SK-N-SH (cell line): ENCODE results near the gene TULP4. TPM values are rescaled to one million over a fixed set of nuclear protein-coding genes. Genes with fewer than 3 reads are reported as not detected.

Source experiments
- CTCF ChIA-PET: fragments of 300-600, 350-600 bp; formaldehyde crosslinking; extraction: SDS; loops from one replicate; lab custom pipeline; 2021; lab: Yijun Ruan, JAX
- POLR2A ChIA-PET: fragments of 350-600 bp; sonication (Branson Sonifier 250); formaldehyde crosslinking; extraction: SDS; loops from one replicate; lab custom pipeline; 2020; ENCODE audit warnings: antibody characterized with exemption, inconsistent platforms; lab: Yijun Ruan, JAX
- DNase-seq: peaks from one replicate; pipeline ENCODE4 v3.0.0; 2012
- H2AFZ ChIP-seq: fragments of 200-600 bp; sonication (generic); 2 replicates; pipeline ENCODE4 v1.8.1; 2016; ENCODE audit warnings: antibody characterized with exemption, mild to moderate bottlenecking, low read depth
- H3F3A ChIP-seq: fragments of 200-600 bp; sonication (generic); replicated peaks from 2 replicates; pipeline ENCODE3; 2016; ENCODE audit warnings: antibody characterized with exemption, mild to moderate bottlenecking; ENCODE audit not compliant: insufficient read depth
- H3K27ac ChIP-seq, 2 experiments: fragments of 200-500 bp in 1 of 2; fragments of 200-600 bp in 1 of 2; sonication (Bioruptor generic) in 1 of 2; sonication (generic), shearing (Covaris generic) in 1 of 2; 2 replicates each; pipeline versions ENCODE4 v1.5.1 to v1.6.1; 2014 to 2016; ENCODE audit warnings: low read depth in 2 of 2, inconsistent platforms in 1 of 2, low read length in 1 of 2, mild to moderate bottlenecking in 1 of 2, mixed read lengths in 1 of 2
- H3K27me3 ChIP-seq: fragments of 200-600 bp; sonication (generic), shearing (Covaris generic); 2 replicates; pipeline ENCODE4 v1.6.1; 2016; ENCODE audit warnings: mixed run types; ENCODE audit not compliant: insufficient read depth
- H3K36me3 ChIP-seq, 2 experiments: fragments of 200-500 bp in 1 of 2; fragments of 200-600 bp in 1 of 2; sonication (Bioruptor generic) in 1 of 2; sonication (generic) in 1 of 2; replicated peaks in 1 of 2; 2 replicates each; pipeline versions ENCODE3 to v1.5.1; 2014 to 2016; ENCODE audit warnings: low read length in 1 of 2, mild to moderate bottlenecking in 1 of 2; ENCODE audit not compliant: insufficient read depth in 2 of 2, control insufficient read depth in 1 of 2
- H3K4me1 ChIP-seq, 2 experiments: fragments of 200-500 bp in 1 of 2; fragments of 200-600 bp in 1 of 2; sonication (Bioruptor generic) in 1 of 2; sonication (generic), shearing (Covaris generic) in 1 of 2; 2 replicates each; pipeline versions ENCODE4 v1.5.1 to v1.6.1; 2014 to 2016; ENCODE audit warnings: low read depth in 1 of 2, low read length in 1 of 2, mixed run types in 1 of 2; ENCODE audit not compliant: insufficient read depth in 2 of 2, control insufficient read depth in 1 of 2
- H3K4me2 ChIP-seq: fragments of 200-600 bp; sonication (generic), shearing (Covaris generic); 2 replicates; pipeline ENCODE4 v1.6.1; 2017; ENCODE audit warnings: mixed run types
- H3K4me3 ChIP-seq, 2 experiments: fragments of 200-500 bp in 1 of 2; fragments of 200-600 bp in 1 of 2; sonication (Bioruptor generic) in 1 of 2; sonication (generic), shearing (Covaris generic) in 1 of 2; 2 replicates each; pipeline versions ENCODE4 v1.5.1 to v1.8.1; 2014 to 2016; ENCODE audit warnings: low read depth in 2 of 2, inconsistent platforms in 1 of 2, low read length in 1 of 2, mild to moderate bottlenecking in 1 of 2, mixed read lengths in 1 of 2, moderate library complexity in 1 of 2
- H3K79me2 ChIP-seq: fragments of 200-600 bp; sonication (generic); 2 replicates; pipeline ENCODE4 v1.8.1; 2017; ENCODE audit warnings: mild to moderate bottlenecking; ENCODE audit not compliant: insufficient read depth
- H3K9ac ChIP-seq: fragments of 200-600 bp; sonication (generic); 2 replicates; pipeline ENCODE4 v1.6.1; 2017; ENCODE audit warnings: mixed run types
- H3K9me2 ChIP-seq: fragments of 200-600 bp; sonication (generic); 2 replicates; pipeline ENCODE4 v1.6.1; 2017; ENCODE audit warnings: mixed run types
- H3K9me3 ChIP-seq: fragments of 200-600 bp; sonication (generic); 2 replicates; pipeline ENCODE4 v1.6.1; 2017; ENCODE audit warnings: mixed run types, mild to moderate bottlenecking, moderate library complexity
- H4K20me1 ChIP-seq: fragments of 200-600 bp; sonication (generic); 2 replicates; pipeline ENCODE4 v1.6.1; 2017; ENCODE audit warnings: mild to moderate bottlenecking, mixed run types; ENCODE audit not compliant: insufficient read depth
- ELF1 ChIP-seq: IDR thresholded peaks from 2 replicates; pipeline ENCODE4 v1.4.0; 2012
- EZH2phosphoT487 ChIP-seq: fragments of 200-600 bp; sonication (generic); IDR thresholded peaks from 2 replicates; pipeline ENCODE4 v1.6.1; 2017; ENCODE audit warnings: low read depth, mixed run types, mild to moderate bottlenecking, antibody characterized with exemption, moderate library complexity, borderline replicate concordance
- FOSL2 ChIP-seq: IDR thresholded peaks from 2 replicates; pipeline ENCODE4 v1.4.0; 2012; ENCODE audit warnings: low read depth, mild to moderate bottlenecking, moderate library complexity, borderline replicate concordance
- FOXJ3 ChIP-seq: sonication (generic); formaldehyde crosslinking; IDR thresholded peaks from 2 replicates; pipeline ENCODE4 v1.5.1; 2020; ENCODE audit warnings: mild to moderate bottlenecking, missing genetic modification reagents
- FOXM1 ChIP-seq: IDR thresholded peaks from 2 replicates; pipeline ENCODE4 v1.4.0; 2012; ENCODE audit warnings: low read depth, mild to moderate bottlenecking
- GABPA ChIP-seq: IDR thresholded peaks from 2 replicates; pipeline ENCODE4 v1.4.0; 2012; ENCODE audit warnings: low read depth, mild to moderate bottlenecking
- JUND ChIP-seq: IDR thresholded peaks from 2 replicates; pipeline ENCODE4 v1.4.0; 2012
- MAX ChIP-seq: IDR thresholded peaks from 2 replicates; pipeline ENCODE4 v1.4.0; 2012; ENCODE audit warnings: low read depth
- MEF2A ChIP-seq: IDR thresholded peaks from 2 replicates; pipeline ENCODE4 v1.4.0; 2012; ENCODE audit warnings: low read depth, borderline replicate concordance
- MXI1 ChIP-seq: IDR thresholded peaks from 2 replicates; pipeline ENCODE4 v1.6.1; 2012; ENCODE audit warnings: mild to moderate bottlenecking, low read depth, low read length, improper control_type of control experiment
- NFIC ChIP-seq: IDR thresholded peaks from 2 replicates; pipeline ENCODE4 v1.4.0; 2012; ENCODE audit warnings: borderline replicate concordance
- PBX3 ChIP-seq: IDR thresholded peaks from 2 replicates; pipeline ENCODE4; 2012
- POLR2AphosphoS5 ChIP-seq: IDR thresholded peaks from 2 replicates; pipeline ENCODE4 v1.6.1; 2012; ENCODE audit warnings: low read depth, low read length
- RAD21 ChIP-seq: IDR thresholded peaks from 2 replicates; pipeline ENCODE4 v1.6.1; 2012; ENCODE audit warnings: mild to moderate bottlenecking, low read length
- REST ChIP-seq: IDR thresholded peaks from 2 replicates; pipeline ENCODE4 v1.6.1; 2012; ENCODE audit warnings: mild to moderate bottlenecking, low read depth, low read length, moderate library complexity
- RFX5 ChIP-seq: IDR thresholded peaks from 2 replicates; pipeline ENCODE4 v1.6.1; 2012; ENCODE audit warnings: mild to moderate bottlenecking, improper control_type of control experiment, low read length
- SMC3 ChIP-seq: IDR thresholded peaks from 2 replicates; pipeline ENCODE4 v1.6.1; 2012; ENCODE audit warnings: low read depth, low read length, improper control_type of control experiment
- ZBTB33 ChIP-seq: IDR thresholded peaks from 2 replicates; pipeline ENCODE4 v1.4.0; 2012; ENCODE audit warnings: low read depth, borderline replicate concordance
- WGBS: methylation state at CpG from one replicate; pipeline ENCODE4 v1.1.6; 2017; ENCODE audit warnings: low lambda C conversion rate; 5-methylcytosine and 5-hydroxymethylcytosine counted together
- polyA plus RNA-seq, 3 experiments: library from polyadenylated mRNA; depleted of rRNA; stranded (reverse); fragments of >200 nt; gene quantifications; 2 replicates each; pipeline ENCODE4 v1.2.3, GENCODE V29; 2012
- TF ChIP-seq, protein P1 (sequence below): fragments of 200-600 bp; sonication (generic); IDR thresholded peaks from 2 replicates; pipeline ENCODE4 v1.6.1; 2017; ENCODE audit warnings: antibody characterized with exemption, mild to moderate bottlenecking, moderate library complexity
- TF ChIP-seq, protein P2 (sequence below): fragments of 150-350 bp; IDR thresholded peaks from 2 replicates; pipeline ENCODE4 v1.6.1; 2017; ENCODE audit warnings: antibody characterized with exemption, low read length, low read depth, borderline replicate concordance

The TULP4 gene
- polyA plus RNA-seq, 1 of the 3 experiments (the other 2 are of a cell fraction): 5.9 TPM

GRCh38 chr6:158367816-158368215 is 55.6 kb downstream of the TULP4 start:
- Histone ChIP-seq H4K20me1 (0 out of 2 replicates have a peak, but pooled peaks cover 4% of the 10 kb centered on the region), H3K27me3 (no peaks in the 10 kb centered on the region)

More at GRCh38 chr6:158367816-158368215, 55.6 kb downstream of the TULP4 start:
- H2AFZ ChIP-seq: no peak overlapping the region
- peaks cover 11% of the 10 kb centered on the region for H3F3A ChIP-seq
- no peaks in the 10 kb centered on the region for H3K9me3 ChIP-seq
- 90% methylated on average over 6 of the region's 6 CpGs for WGBS
- H3K27ac ChIP-seq: no peak overlapping the region
- TF ChIP-seq EZH2phosphoT487 (no peak), REST (no peak), FOSL2 (no peak), ZBTB33 (no peak), MXI1 (no peak), PBX3 (no peak), FOXJ3 (CRISPR knock-in tag) (no peak), RAD21 (no peak), ELF1 (no peak), JUND (no peak), RFX5 (no peak), NFIC (no peak), MEF2A (no peak), MAX (no peak), FOXM1 (no peak), GABPA (no peak), POLR2AphosphoS5 (no peak), SMC3 (no peak)
- TF ChIP-seq, protein P1, sequence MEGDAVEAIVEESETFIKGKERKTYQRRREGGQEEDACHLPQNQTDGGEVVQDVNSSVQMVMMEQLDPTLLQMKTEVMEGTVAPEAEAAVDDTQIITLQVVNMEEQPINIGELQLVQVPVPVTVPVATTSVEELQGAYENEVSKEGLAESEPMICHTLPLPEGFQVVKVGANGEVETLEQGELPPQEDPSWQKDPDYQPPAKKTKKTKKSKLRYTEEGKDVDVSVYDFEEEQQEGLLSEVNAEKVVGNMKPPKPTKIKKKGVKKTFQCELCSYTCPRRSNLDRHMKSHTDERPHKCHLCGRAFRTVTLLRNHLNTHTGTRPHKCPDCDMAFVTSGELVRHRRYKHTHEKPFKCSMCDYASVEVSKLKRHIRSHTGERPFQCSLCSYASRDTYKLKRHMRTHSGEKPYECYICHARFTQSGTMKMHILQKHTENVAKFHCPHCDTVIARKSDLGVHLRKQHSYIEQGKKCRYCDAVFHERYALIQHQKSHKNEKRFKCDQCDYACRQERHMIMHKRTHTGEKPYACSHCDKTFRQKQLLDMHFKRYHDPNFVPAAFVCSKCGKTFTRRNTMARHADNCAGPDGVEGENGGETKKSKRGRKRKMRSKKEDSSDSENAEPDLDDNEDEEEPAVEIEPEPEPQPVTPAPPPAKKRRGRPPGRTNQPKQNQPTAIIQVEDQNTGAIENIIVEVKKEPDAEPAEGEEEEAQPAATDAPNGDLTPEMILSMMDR: no peak
- TF ChIP-seq, protein P2, sequence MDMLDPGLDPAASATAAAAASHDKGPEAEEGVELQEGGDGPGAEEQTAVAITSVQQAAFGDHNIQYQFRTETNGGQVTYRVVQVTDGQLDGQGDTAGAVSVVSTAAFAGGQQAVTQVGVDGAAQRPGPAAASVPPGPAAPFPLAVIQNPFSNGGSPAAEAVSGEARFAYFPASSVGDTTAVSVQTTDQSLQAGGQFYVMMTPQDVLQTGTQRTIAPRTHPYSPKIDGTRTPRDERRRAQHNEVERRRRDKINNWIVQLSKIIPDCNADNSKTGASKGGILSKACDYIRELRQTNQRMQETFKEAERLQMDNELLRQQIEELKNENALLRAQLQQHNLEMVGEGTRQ: no peak
- POLR2A ChIA-PET: no interaction called here
- H3K9ac ChIP-seq: no peak overlapping the region
- CTCF ChIA-PET: interaction anchor here (0.9 to 1.1 kb wide), 3 partner anchors 13 to 19 kb away, joined by 3 read pairs; no protein-coding TSS in a partner anchor
- H3K4me2 ChIP-seq: no peak overlapping the region
- H3K36me3 ChIP-seq: no peaks in the 10 kb centered on the region
- H3K9me2 ChIP-seq: no peaks in the 10 kb centered on the region
- DNase-seq: no peak
- peaks cover 45% of the 10 kb centered on the region for H3K79me2 ChIP-seq
- H3K4me1 ChIP-seq: peaks cover 0 to 2% of the 10 kb centered on the region in 2 experiments; a peak in 2 of 4 replicates
- no peak overlapping the region for H3K4me3 ChIP-seq
